ENCODE results near the gene CARD9.

CARD9 gene

GRCh38 chr9:136367296-136368145 lies 5.9 kb downstream of the CARD9 start:
- TF ChIP-seq GATA1 (IDR thresholded peaks at IDR 0.05; ENCODE audit: low read depth, low read length): no peak

GRCh38 chr9:136366826-136367225 lies 6.6 kb downstream of the CARD9 start:
- TF ChIP-seq POLR2A (IDR thresholded peaks at IDR 0.05; ENCODE audit: low read length): no peak
- no peak for DNase-seq

More at GRCh38 chr9:136367296-136368145, 5.9 kb downstream of the CARD9 start:
- no peak for DNase-seq

- TF ChIP-seq POLR2A (IDR thresholded peaks at IDR 0.05; ENCODE audit: low read length) (no peak), GATA1 (IDR thresholded peaks at IDR 0.05; ENCODE audit: low read depth, low read length) (no peak)
- no peak for DNase-seq
Measured at GRCh38 chr9:136365775-136366222, 7.7 kb downstream of the CARD9 start.

- peak; percentile 23 to 38 for DNase-seq
- no peak for TF ChIP-seq GATA1 (IDR thresholded peaks at IDR 0.05; ENCODE audit: low read depth, low read length)
- TF ChIP-seq POLR2A (IDR thresholded peaks at IDR 0.05; ENCODE audit: low read length): no peak
Measured at GRCh38 chr9:136364942-136365774, 8.3 kb downstream of the CARD9 start.

GRCh38 chr9:136363949-136364748 lies 9.3 kb downstream of the CARD9 start:
- TF ChIP-seq GATA1 (IDR thresholded peaks at IDR 0.05; ENCODE audit: low read depth, low read length) (no peak), POLR2A (IDR thresholded peaks at IDR 0.05; ENCODE audit: low read length) (no peak)
- DNase-seq: no peak

GRCh38 chr9:136363106-136363948 lies 10.1 kb downstream of the CARD9 start, which contains the start of gene DNLZ:
Gene DNLZ (minus strand): TSS chr9:136363744. CDS start chr9:136363714, 30 bp downstream.
- peak; percentile 94 to 98 for DNase-seq
- no peak for TF ChIP-seq GATA1 (IDR thresholded peaks at IDR 0.05; ENCODE audit: low read depth, low read length)
- TF ChIP-seq POLR2A (IDR thresholded peaks at IDR 0.05; ENCODE audit: low read length): peak; percentile 76

- no peak for TF ChIP-seq POLR2A (IDR thresholded peaks at IDR 0.05; ENCODE audit: low read length)
- TF ChIP-seq GATA1 (IDR thresholded peaks at IDR 0.05; ENCODE audit: low read depth, low read length): no peak
- DNase-seq: peak in 1 of 2 experiments; percentile 44
Measured at GRCh38 chr9:136362450-136362784, 11.1 kb downstream of the CARD9 start.

- no peak for DNase-seq
- TF ChIP-seq GATA1 (IDR thresholded peaks at IDR 0.05; ENCODE audit: low read depth, low read length): no peak
- no peak for TF ChIP-seq POLR2A (IDR thresholded peaks at IDR 0.05; ENCODE audit: low read length)
Measured at GRCh38 chr9:136361754-136362449, 11.6 kb downstream of the CARD9 start.

- TF ChIP-seq GATA1 (IDR thresholded peaks at IDR 0.05; ENCODE audit: low read depth, low read length): no peak
- no peak for TF ChIP-seq POLR2A (IDR thresholded peaks at IDR 0.05; ENCODE audit: low read length)
- no peak for DNase-seq
Measured at GRCh38 chr9:136361047-136361753, 12.3 kb downstream of the CARD9 start.

GRCh38 chr9:136359774-136360718 lies 13.4 kb downstream of the CARD9 start:
- no peak for TF ChIP-seq GATA1 (IDR thresholded peaks at IDR 0.05; ENCODE audit: low read depth, low read length)
- no peak for DNase-seq

- no peak for DNase-seq
- TF ChIP-seq GATA1 (IDR thresholded peaks at IDR 0.05; ENCODE audit: low read depth, low read length): no peak
- no peak for TF ChIP-seq POLR2A (IDR thresholded peaks at IDR 0.05; ENCODE audit: low read length)
Measured at GRCh38 chr9:136358888-136359287, 14.6 kb downstream of the CARD9 start.

All from erythroblast (primary cell).